IMR-90 (cell line): ENCODE measurements around the gene SPNS2. TPM values are rescaled to one million over a fixed set of nuclear protein-coding genes. Genes with fewer than 3 reads are reported as not detected.

Experiments used
- ATAC-seq: fragments of 200-7000 bp; cut with Tn5 transposase; 2 replicates; pipeline ENCODE4 v1.9.1; 2020; ENCODE audit warnings: low read depth, mild to moderate bottlenecking, moderate library complexity
- BruUV-seq: library from RNA; stranded (reverse); fragments of 400-500 nt; replicated peaks from 2 replicates; lab custom pipeline; 2021; lab: Mats Ljungman, UMichigan
- CTCF ChIA-PET: fragments of 300-600 bp; formaldehyde crosslinking; extraction: SDS; loops from one replicate; lab custom pipeline; 2021; ENCODE audit warnings: antibody characterized with exemption; lab: Yijun Ruan, JAX
- POLR2A ChIA-PET: fragments of 300-600 bp; sonication (Branson Sonifier 250); formaldehyde crosslinking; loops from one replicate; lab custom pipeline; 2022; ENCODE audit warnings: antibody characterized with exemption; ENCODE audit not compliant: unreplicated experiment; lab: Charles Lee
- DNase-seq: peaks from one replicate; pipeline ENCODE4 v3.0.0; 2013
- H2AFZ ChIP-seq: replicated peaks from 2 replicates; pipeline ENCODE3; 2013; ENCODE audit warnings: low read length, mild to moderate bottlenecking; ENCODE audit not compliant: poor library complexity
- H2AK5ac ChIP-seq: 2 replicates; pipeline ENCODE4 v1.6.1; 2013; ENCODE audit warnings: low read depth, low read length, inconsistent platforms
- H2AK9ac ChIP-seq: replicated peaks from 2 replicates; pipeline ENCODE3; 2013; ENCODE audit warnings: mild to moderate bottlenecking, low read depth, low read length, moderate library complexity; ENCODE audit not compliant: poor library complexity
- H2BK120ac ChIP-seq: 2 replicates; pipeline ENCODE4 v1.6.1; 2013; ENCODE audit warnings: low read depth, low read length, inconsistent platforms
- H2BK15ac ChIP-seq: 3 replicates; pipeline ENCODE4 v1.6.1; 2013; ENCODE audit warnings: low read depth, low read length, inconsistent platforms
- H2BK20ac ChIP-seq: 2 replicates; pipeline ENCODE4 v1.6.1; 2013; ENCODE audit warnings: low read depth, mild to moderate bottlenecking, inconsistent platforms, low read length, moderate library complexity
- H2BK5ac ChIP-seq: 2 replicates; pipeline ENCODE4 v1.6.1; 2013; ENCODE audit warnings: mild to moderate bottlenecking, low read depth, low read length, inconsistent platforms; ENCODE audit not compliant: poor library complexity, severe bottlenecking
- H3K14ac ChIP-seq: replicated peaks from 2 replicates; pipeline ENCODE4 v1.6.1; 2013; ENCODE audit warnings: low read depth, low read length, inconsistent platforms
- H3K18ac ChIP-seq: 2 replicates; pipeline ENCODE4 v1.6.1; 2013; ENCODE audit warnings: low read depth, low read length, control low read depth
- H3K23ac ChIP-seq: 2 replicates; pipeline ENCODE4 v1.6.1; 2013; ENCODE audit warnings: low read depth, low read length, inconsistent platforms
- H3K27ac ChIP-seq: 2 replicates; pipeline ENCODE4 v1.5.1; 2013; ENCODE audit warnings: mild to moderate bottlenecking, control low read depth, low read length; ENCODE audit not compliant: insufficient read depth
- H3K27me3 ChIP-seq: 2 replicates; pipeline ENCODE4 v1.6.1; 2013; ENCODE audit warnings: low read length; ENCODE audit not compliant: control insufficient read depth, insufficient read depth
- H3K36me3 ChIP-seq: 2 replicates; pipeline ENCODE4 v1.6.1; 2013; ENCODE audit warnings: low read length, mixed read lengths; ENCODE audit not compliant: control insufficient read depth, insufficient read depth
- H3K4ac ChIP-seq: 2 replicates; pipeline ENCODE4 v1.6.1; 2013; ENCODE audit warnings: low read depth, low read length, inconsistent platforms
- H3K4me1 ChIP-seq: 2 replicates; pipeline ENCODE4 v1.6.1; 2013; ENCODE audit warnings: low read length, mixed read lengths; ENCODE audit not compliant: control insufficient read depth, insufficient read depth
- H3K4me2 ChIP-seq: 2 replicates; pipeline ENCODE4 v1.6.1; 2013; ENCODE audit warnings: low read depth, mild to moderate bottlenecking, control low read depth, low read length, moderate library complexity
- H3K4me3 ChIP-seq: 2 replicates; pipeline ENCODE4 v1.5.1; 2013; ENCODE audit warnings: low read depth, mild to moderate bottlenecking, control low read depth, low read length, moderate library complexity; ENCODE audit not compliant: insufficient read depth
- H3K56ac ChIP-seq: 2 replicates; pipeline ENCODE4 v1.6.1; 2013; ENCODE audit warnings: low read length, inconsistent platforms; ENCODE audit not compliant: insufficient read depth; ENCODE audit errors: extremely low read depth
- H3K79me1 ChIP-seq, 2 experiments: 2 replicates each; pipeline ENCODE4 v1.6.1; 2013; ENCODE audit warnings: low read length in 2 of 2, inconsistent platforms in 1 of 2, low read depth in 1 of 2
- H3K9ac ChIP-seq: 2 replicates; pipeline ENCODE4 v1.6.1; 2013; ENCODE audit warnings: low read depth, low read length, control low read depth
- H3K9me1 ChIP-seq: 2 replicates; pipeline ENCODE4 v1.6.1; 2013; ENCODE audit warnings: low read length, inconsistent platforms; ENCODE audit not compliant: insufficient read depth
- H3K9me3 ChIP-seq: 2 replicates; pipeline ENCODE4 v1.6.1; 2013; ENCODE audit warnings: low read length; ENCODE audit not compliant: control insufficient read depth, insufficient read depth
- H4K20me1 ChIP-seq: 2 replicates; pipeline ENCODE4 v1.6.1; 2013; ENCODE audit warnings: low read length, inconsistent platforms; ENCODE audit not compliant: insufficient read depth
- H4K5ac ChIP-seq: 2 replicates; pipeline ENCODE4 v1.6.1; 2013; ENCODE audit warnings: mild to moderate bottlenecking, low read depth, low read length, control low read depth
- H4K8ac ChIP-seq, 2 experiments: 2 replicates each; pipeline ENCODE4 v1.6.1; 2013; ENCODE audit warnings: low read depth in 2 of 2, low read length in 2 of 2, control low read depth in 1 of 2, inconsistent platforms in 1 of 2
- H4K91ac ChIP-seq: 2 replicates; pipeline ENCODE4 v1.6.1; 2013; ENCODE audit warnings: low read depth, low read length, inconsistent platforms; ENCODE audit not compliant: insufficient read depth
- CHD1 ChIP-seq: IDR thresholded peaks from 2 replicates; pipeline ENCODE4 v1.6.1; 2012; ENCODE audit warnings: low read depth, low read length, improper control_type of control experiment
- MAZ ChIP-seq: IDR thresholded peaks from 2 replicates; pipeline ENCODE4 v1.6.1; 2012; ENCODE audit warnings: low read depth, mild to moderate bottlenecking, low read length, improper control_type of control experiment, moderate library complexity, borderline replicate concordance
- POLR2A ChIP-seq: IDR thresholded peaks from 2 replicates; pipeline ENCODE4 v1.6.1; 2012; ENCODE audit warnings: mild to moderate bottlenecking, low read depth, low read length
- RCOR1 ChIP-seq: IDR thresholded peaks from 2 replicates; pipeline ENCODE4 v1.6.1; 2012; ENCODE audit warnings: mild to moderate bottlenecking, low read length, improper control_type of control experiment; ENCODE audit not compliant: insufficient replicate concordance
- WGBS, 2 experiments: methylation state at CpG; one replicate each; pipeline versions ENCODE4 v1.1.5 to v1.1.7; 2013; ENCODE audit warnings: missing lambda C conversion rate in 2 of 2; ENCODE audit not compliant: insufficient read length in 1 of 2; ENCODE audit errors: extremely low coverage in 2 of 2; 5-methylcytosine and 5-hydroxymethylcytosine counted together
- dilution Hi-C: fragments of 300-500 bp; cut with HindIII; formaldehyde crosslinking; loops from one replicate; pipeline ENCODE4 v1.14.3; 2018; ENCODE audit warnings: low sequenced_read_pairs; ENCODE audit not compliant: unreplicated experiment
- in situ Hi-C: fragments of 300-500 bp; cut with MboI; formaldehyde crosslinking; loops from 3 replicates; pipeline ENCODE4 v1.14.3; 2019; ENCODE audit warnings: low sequenced_read_pairs, inconsistent platforms, mixed read lengths
- intact Hi-C: fragments of 100-400 bp; cut with micrococcal nuclease; formaldehyde crosslinking; loops from 2 replicates; pipeline ENCODE4 v1.10.0; 2022
- polyA plus RNA-seq, 3 experiments: library from polyadenylated mRNA; depleted of rRNA; stranded (reverse); fragments of >200 nt; gene quantifications; 2 replicates each; pipeline ENCODE4 v1.2.3, GENCODE V29; 2012; ENCODE audit warnings: low replicate concordance in 1 of 3
- total RNA-seq: library from RNA; depleted of rRNA; stranded (reverse); fragments of >200 nt; gene quantifications from 2 replicates; pipeline ENCODE4 v1.2.3, GENCODE V29; 2012
- TF ChIP-seq, protein P1 (sequence below): conservative IDR thresholded peaks from 2 replicates; pipeline ENCODE4 v1.5.1; 2012; ENCODE audit warnings: mild to moderate bottlenecking, low read depth, low read length, improper control_type of control experiment
- TF ChIP-seq, protein P2 (sequence below): fragments of 150-350 bp; IDR thresholded peaks from 2 replicates; pipeline ENCODE4 v1.6.1; 2017; ENCODE audit warnings: mild to moderate bottlenecking, antibody characterized with exemption, low read length, low read depth

Gene SPNS2
- total and polyA plus RNA-seq, 2 of the 4 experiments (the other 2 are of a cell fraction), result under 0.01 TPM; not detected in 1

DNA sequence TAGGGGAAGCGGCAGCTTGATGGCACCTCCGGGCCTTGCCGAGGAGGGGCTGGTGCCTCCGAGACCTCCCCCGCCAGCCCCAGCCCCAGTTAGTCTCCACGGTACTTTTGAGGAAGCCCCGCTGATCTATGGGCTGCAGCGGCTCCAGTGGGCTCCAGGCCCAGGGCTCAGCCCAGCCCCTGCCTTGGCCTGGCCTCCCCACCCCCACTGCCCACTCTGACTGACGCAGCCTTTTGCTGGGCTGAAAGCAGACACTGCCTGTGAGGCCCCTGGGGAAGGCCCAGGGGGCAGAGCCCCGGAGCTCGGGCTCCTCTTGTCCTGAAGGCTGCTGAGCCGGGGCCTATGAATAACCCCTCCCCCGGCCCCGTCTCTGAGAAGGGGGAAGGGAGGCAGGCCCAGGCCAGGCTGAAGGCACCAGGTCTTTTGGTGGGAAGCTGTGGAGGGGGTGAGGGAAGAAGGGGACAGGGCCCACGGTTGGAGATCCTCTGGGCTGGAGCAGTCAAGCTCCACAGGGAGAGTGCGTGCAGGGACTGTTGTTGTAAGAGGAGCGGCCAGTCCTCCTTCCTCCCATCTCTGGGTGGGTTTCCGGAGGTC, 78.1 kb downstream of the SPNS2 start:
- Histone ChIP-seq H2BK120ac (no peak overlapping the region), H3K9me3 (no peaks in the 10 kb centered on the region), H2BK15ac (no peak overlapping the region), H3K14ac (no peak overlapping the region), H3K36me3 (no peaks in the 10 kb centered on the region), H4K20me1 (no peaks in the 10 kb centered on the region), H3K4me1 (peaks cover 1% of the 10 kb centered on the region; the same call in 1 of the 2 replicates), H3K4me2 (no peak overlapping the region), H3K18ac (no peak overlapping the region; the same call in 1 of the 2 replicates), H2AK5ac (no peak overlapping the region), H3K27me3 (peaks cover 38% of the 10 kb centered on the region), H4K5ac (no peak overlapping the region; the same call in 1 of the 2 replicates), H3K9me1 (no peaks in the 10 kb centered on the region), H2AFZ (no peak overlapping the region), H2AK9ac (no peak overlapping the region), H4K8ac (no peak overlapping the region), H3K79me1 (no peaks in the 10 kb centered on the region), H3K4ac (no peak overlapping the region), H2BK5ac (no peak overlapping the region), H3K23ac (no peak overlapping the region), H3K4me3 (no peak overlapping the region), H2BK20ac (no peak overlapping the region), H3K9ac (no peak overlapping the region), H3K56ac (no peak overlapping the region), H4K91ac (no peak overlapping the region), H3K27ac (no peak overlapping the region)
- TF ChIP-seq MAZ, result no peak
- no peak for TF ChIP-seq RCOR1
- TF ChIP-seq, protein P1, sequence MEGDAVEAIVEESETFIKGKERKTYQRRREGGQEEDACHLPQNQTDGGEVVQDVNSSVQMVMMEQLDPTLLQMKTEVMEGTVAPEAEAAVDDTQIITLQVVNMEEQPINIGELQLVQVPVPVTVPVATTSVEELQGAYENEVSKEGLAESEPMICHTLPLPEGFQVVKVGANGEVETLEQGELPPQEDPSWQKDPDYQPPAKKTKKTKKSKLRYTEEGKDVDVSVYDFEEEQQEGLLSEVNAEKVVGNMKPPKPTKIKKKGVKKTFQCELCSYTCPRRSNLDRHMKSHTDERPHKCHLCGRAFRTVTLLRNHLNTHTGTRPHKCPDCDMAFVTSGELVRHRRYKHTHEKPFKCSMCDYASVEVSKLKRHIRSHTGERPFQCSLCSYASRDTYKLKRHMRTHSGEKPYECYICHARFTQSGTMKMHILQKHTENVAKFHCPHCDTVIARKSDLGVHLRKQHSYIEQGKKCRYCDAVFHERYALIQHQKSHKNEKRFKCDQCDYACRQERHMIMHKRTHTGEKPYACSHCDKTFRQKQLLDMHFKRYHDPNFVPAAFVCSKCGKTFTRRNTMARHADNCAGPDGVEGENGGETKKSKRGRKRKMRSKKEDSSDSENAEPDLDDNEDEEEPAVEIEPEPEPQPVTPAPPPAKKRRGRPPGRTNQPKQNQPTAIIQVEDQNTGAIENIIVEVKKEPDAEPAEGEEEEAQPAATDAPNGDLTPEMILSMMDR, result no peak
- no peak for TF ChIP-seq POLR2A
- TF ChIP-seq, protein P2, sequence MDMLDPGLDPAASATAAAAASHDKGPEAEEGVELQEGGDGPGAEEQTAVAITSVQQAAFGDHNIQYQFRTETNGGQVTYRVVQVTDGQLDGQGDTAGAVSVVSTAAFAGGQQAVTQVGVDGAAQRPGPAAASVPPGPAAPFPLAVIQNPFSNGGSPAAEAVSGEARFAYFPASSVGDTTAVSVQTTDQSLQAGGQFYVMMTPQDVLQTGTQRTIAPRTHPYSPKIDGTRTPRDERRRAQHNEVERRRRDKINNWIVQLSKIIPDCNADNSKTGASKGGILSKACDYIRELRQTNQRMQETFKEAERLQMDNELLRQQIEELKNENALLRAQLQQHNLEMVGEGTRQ, result no peak
- TF ChIP-seq CHD1, result no peak
- in situ Hi-C loops, result loop anchor here (10.0 kb wide), 1 partner anchor 308 kb away; no protein-coding TSS in a partner anchor
- BruUV-seq, result no TSS peak
- intact Hi-C loops, result no loop called here
- CTCF ChIA-PET, result no interaction called here
- POLR2A ChIA-PET, result no interaction called here
- WGBS, 2 experiments, result 37% methylated on average over 9 of the region's 18 CpGs; no CpG with 5 or more reads in 1 of the 2 experiments
- ATAC-seq (no peak; the same call in 1 of the 2 replicates), DNase-seq (no peak)
- dilution Hi-C loops, result no loop called here
